Hippocampal formation (tissue), 2 donors: ENCODE data around the gene TBC1D16.
A peak's percentile ranks its signal among the peaks of the same experiment; 100 is the strongest.

Experiments used
- DNase-seq, 2 donors: peaks; one replicate each; lab custom pipeline; 2025; lab: John Stamatoyannopoulos, UW

TBC1D16 gene

GRCh38 chr17:79940459-79941087 lies 95.1 kb downstream of the TBC1D16 start:
- DNase-seq, result no peak

DNA sequence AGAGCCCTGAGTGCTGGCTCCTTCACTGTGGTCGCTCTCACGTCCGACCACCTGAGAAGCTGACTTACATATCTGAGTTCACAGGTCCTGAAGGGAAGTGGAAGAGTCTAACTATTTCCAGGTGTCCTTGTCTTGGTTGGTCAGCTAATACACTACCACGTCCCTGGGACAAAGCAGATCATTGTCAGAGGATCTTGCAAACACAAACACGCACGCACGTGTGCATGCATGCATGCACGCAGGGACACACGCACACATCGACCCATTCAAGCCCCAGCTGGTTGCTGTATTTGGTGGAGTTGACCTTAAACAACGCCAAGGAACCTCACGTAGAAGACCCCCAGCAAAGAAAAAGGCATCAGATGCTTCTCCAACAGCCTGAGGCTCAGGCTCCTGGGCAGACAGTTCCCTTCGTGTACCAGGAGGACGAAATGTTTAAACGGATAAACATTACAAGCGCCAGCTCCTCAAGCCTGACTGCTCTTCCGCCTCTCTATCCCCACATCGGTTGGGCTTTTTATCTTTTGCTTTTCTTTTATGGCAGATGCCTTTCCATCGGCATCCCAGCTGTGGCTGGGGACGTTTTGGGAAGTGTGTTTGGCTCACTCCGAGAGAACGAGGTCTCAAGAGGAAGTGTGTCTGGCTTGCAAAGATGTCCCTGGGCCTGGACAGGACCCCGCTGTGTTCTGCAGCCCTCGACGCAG lies 95.8 kb downstream of the TBC1D16 start:
- DNase-seq, result no peak

DNA sequence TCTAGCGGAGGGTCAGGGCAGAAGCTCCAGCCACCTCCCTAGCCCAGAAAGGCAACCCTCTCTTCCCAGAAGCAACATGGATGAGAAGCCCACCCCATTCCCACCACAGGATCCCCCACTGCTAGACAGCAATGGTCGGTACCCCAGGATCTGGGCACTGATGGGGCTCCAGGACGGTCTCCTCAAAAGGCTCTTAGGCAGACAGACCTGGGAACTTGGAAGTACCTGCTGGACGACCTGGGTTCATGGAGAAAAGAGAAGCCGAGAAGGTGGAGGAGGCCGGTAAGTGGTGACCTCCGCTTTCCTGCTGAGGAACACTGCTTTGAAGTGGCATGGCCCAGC lies 96.6 kb downstream of the TBC1D16 start:
- DNase-seq, result no peak

DNA sequence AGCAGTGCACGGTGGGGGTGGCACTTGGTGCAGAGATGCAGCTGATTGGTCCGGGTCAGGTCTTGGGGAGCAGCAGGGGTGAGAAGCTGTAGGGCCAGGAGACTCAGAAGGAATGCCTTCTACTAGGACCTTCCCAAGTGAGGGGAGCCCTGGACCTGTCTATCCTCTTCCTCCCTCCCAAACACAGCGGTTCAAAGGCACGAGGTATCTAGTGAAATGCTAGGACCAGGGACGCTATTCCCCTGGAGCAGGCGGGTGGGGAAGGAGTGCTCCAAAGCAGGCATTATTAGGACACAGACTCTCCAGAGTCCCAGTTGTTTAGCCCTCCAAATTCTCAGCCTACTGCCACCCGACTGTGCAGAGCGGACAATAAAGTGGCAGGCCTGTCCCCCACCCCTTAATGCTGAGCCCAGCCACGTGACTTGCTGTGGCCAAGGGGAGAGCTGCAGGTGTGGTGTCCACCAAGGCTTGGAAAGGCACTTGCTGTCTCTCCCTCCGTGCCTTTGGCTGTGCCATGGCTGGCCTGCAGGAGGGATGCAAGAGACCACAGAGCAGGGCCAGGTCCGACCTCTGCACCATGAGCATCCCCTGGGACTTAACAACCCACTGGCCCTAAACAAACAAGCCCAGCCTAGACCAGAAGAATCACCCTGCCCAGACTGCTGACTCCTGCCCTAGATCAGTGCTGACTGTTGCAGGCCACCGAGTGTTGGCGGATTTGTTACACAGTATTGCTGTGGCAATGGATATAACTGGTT lies 97.2 kb downstream of the TBC1D16 start:
- DNase-seq, result no peak

GRCh38 chr17:79937391-79938335 lies 98.0 kb downstream of the TBC1D16 start:
- no peak for DNase-seq

DNA sequence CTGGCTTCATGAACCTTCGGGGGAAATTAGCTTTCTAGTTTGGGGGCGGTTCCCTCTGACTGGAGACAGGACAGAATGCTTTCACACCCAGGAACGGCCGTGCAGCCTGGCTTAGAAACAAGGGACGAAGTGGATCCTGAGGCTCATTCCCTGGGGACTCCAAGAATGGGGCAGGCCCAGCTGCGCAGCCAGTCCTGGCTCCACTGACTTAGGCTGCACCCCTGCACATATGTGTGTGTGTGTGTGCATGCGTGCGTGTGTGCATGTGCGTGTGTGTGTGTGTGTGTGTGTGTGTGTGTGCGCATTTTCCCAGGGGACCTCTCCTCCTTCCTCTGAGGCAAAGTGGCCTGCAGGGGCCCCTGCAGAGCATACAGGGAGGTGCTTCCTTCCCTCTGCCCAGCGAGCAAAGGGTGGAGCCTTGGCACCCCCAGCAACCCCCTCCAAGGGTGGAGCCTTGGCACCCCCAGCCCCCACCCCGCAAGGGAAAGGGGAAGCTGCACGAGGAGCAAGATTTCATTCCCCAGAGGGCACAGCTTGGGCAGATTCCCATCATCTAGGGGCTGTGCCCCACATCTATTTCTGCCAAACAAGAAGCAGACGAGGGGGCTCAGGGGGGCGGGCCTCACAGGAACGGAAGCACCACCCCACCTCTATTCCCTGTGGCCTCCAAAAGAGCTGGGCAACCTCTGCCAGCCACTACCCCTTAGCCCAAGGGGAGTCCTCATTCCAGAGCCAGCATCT lies 98.9 kb downstream of the TBC1D16 start:
- DNase-seq, result no peak

GRCh38 chr17:79936050-79936449 lies 99.6 kb downstream of the TBC1D16 start:
- DNase-seq, result no peak

GRCh38 chr17:79935197-79935885 lies 100.3 kb downstream of the TBC1D16 start:
- no peak for DNase-seq

- no peak for DNase-seq
These were observed 101.1 kb downstream of the TBC1D16 start for GRCh38 chr17:79934653-79934970.

- peak; percentile 12 to 49 for DNase-seq
These were observed 101.6 kb downstream of the TBC1D16 start for GRCh38 chr17:79933863-79934652.

- no peak for DNase-seq
These were observed 103.0 kb downstream of the TBC1D16 start for GRCh38 chr17:79932451-79933306.

DNA sequence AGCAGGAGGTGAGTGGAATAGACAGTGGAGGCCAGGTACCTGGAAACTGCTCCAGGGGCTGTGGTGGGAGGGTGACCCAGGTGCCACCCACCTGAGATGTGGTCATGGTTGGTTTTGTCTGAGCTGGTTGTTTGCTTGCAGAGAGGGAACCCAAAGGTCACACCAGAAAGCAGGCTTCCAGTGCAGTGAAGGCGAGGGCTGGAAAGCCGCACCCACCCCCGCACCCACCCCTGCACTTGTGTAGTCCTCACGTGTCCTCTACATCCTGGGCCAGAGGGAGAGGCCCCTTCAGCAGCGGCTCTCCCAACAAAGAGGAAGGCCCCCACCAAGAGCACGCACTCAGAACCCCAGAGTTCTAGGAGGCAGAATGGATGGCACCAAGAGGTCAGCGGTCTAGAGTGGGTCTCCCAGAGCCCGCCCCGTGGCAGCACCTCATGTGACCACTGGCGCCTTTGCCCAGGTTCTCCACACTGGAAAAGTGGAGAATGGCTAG lies 103.8 kb downstream of the TBC1D16 start:
- no peak for DNase-seq

DNA sequence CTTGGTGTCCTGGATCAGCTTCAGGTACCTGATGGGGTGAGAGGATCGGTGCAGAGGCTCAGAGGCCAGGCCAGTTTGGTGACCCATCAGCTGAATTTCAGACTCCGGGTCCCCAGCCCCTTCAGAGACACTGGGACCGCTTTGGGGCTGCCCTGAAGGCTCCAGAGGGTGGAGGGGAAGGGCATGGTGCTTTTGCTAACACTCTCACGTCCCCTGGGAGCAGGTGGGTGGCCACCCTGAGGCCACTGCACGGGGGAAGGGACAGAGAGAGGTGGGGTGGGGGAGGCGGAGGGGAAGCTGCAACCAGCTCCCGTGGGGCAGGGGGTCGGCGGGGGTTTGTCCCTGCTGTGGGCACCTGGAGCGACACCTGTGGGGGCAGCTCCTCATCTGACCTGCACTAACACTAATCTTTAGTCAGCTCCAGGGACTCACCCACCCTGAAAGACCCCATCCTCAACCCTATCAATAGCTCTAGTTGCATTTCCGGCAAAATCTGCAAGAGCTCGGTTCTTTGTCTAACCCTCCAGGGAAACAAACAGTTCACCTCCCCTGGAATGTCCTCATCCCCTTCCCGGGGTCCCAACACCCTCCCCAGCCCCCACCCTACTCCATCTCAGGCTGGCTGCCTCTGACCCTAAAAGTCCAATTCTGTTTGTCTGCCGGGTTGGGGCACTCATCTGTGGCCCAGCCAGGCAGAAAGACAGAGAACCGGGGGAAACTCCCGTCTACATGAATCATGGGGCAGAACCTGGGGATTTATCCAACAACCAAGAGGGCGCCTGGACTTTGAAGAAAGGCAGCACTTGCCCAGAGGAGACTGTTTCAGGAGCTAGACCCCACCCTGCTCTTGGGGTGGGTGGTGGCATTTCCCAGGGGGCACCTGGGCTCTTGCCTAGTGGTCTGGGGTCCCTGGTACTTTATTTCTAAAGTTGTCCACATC lies 104.5 kb downstream of the TBC1D16 start:
- no peak for DNase-seq

- no peak for DNase-seq
These were observed 105.4 kb downstream of the TBC1D16 start for GRCh38 chr17:79930062-79930876.

GRCh38 chr17:79929257-79930061 lies 106.2 kb downstream of the TBC1D16 start:
- DNase-seq, result no peak
